Measurements from ENCODE around the gene STX1B.

DNA sequence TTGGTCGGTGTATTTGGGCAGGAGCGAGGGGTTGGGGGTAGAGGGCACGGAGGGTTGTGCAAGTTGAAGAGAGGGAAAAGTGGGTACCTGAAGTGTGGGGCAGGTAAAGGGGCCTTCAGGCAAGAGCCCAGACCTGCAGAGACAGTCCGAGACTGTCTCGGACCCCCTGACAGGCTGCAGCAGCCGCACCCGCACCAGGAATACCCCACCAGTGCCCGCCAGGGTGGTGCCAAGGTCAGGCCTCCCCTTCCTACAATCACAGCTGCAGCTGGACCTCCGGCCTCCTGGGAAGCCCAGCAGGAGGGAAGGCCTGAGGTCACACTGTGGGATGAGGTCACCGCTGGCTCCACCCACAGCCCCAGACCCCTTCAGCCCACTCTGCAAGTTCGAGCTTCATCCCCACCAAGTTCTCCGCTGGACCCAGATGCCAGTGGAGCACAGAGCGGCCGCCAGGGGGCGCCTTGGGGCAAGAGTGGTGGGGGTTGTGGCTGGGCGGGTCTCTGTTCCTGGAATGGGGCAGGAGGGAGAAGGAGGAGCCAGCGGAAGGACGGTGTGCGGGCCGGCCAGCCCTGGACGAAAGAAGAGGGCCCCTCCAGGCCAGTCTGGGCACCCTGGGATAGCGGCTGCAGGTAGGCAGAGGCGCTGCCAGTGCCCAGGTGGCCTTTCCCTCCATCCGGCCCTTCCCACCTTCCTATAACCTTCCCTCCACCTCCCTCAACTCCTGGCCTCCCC, 25.6 kb downstream of the STX1B start, which contains the start of gene HSD3B7:
- TF ChIP-seq, protein P1, sequence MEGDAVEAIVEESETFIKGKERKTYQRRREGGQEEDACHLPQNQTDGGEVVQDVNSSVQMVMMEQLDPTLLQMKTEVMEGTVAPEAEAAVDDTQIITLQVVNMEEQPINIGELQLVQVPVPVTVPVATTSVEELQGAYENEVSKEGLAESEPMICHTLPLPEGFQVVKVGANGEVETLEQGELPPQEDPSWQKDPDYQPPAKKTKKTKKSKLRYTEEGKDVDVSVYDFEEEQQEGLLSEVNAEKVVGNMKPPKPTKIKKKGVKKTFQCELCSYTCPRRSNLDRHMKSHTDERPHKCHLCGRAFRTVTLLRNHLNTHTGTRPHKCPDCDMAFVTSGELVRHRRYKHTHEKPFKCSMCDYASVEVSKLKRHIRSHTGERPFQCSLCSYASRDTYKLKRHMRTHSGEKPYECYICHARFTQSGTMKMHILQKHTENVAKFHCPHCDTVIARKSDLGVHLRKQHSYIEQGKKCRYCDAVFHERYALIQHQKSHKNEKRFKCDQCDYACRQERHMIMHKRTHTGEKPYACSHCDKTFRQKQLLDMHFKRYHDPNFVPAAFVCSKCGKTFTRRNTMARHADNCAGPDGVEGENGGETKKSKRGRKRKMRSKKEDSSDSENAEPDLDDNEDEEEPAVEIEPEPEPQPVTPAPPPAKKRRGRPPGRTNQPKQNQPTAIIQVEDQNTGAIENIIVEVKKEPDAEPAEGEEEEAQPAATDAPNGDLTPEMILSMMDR (IDR thresholded peaks at IDR 0.05; ENCODE audit: control extremely low read depth in 1 of 3, insufficient read depth in 1 of 3, low read depth in 1 of 3, low read length in 3 of 3): peak; percentile 88 to 96 (median 94)
- TF ChIP-seq POU5F1 (IDR thresholded peaks at IDR 0.05; ENCODE audit: low read depth, low read length) (no peak), EZH2 (IDR thresholded peaks at IDR 0.05; ENCODE audit: low read depth, low read length, severe bottlenecking) (no peak), BRCA1 (IDR thresholded peaks at IDR 0.05; ENCODE audit: low read depth, low read length) (no peak), CHD2 (IDR thresholded peaks at IDR 0.05; ENCODE audit: low read length) (no peak), TEAD4 (IDR thresholded peaks at IDR 0.05; ENCODE audit: low read depth, low read length) (peak; percentile 29; the same call in 1 of the 2 replicates)
